Activated T-cell treated with anti-CD3 and anti-CD28 coated beads, Interleukin-2, amount 50 U/mL, for 4 hours (primary cell): ENCODE measurements around the gene CFAP61. TPM values are rescaled to one million over a fixed set of nuclear protein-coding genes. Genes with fewer than 3 reads are reported as not detected.
A peak's percentile ranks its signal among the peaks of the same experiment; 100 is the strongest.

Experiments used
- ATAC-seq, 2 donors: fragments of 200-7000 bp; cut with Tn5 transposase; one replicate each; pipeline ENCODE4 v1.10.0; 2021
- DNase-seq: peaks from one replicate; pipeline ENCODE4 v3.0.0-alpha.2; 2020
- H3K27me3 Mint-ChIP-seq: one replicate; pipeline ENCODE4 v1.8.0; 2021; ENCODE audit warnings: low read depth, mixed read lengths
- H3K36me3 Mint-ChIP-seq: one replicate; pipeline ENCODE4 v1.8.0; 2022; ENCODE audit warnings: mixed read lengths; ENCODE audit not compliant: insufficient read depth
- H3K4me1 Mint-ChIP-seq: one replicate; pipeline ENCODE4 v1.8.0; 2021; ENCODE audit warnings: low read depth, mixed read lengths
- H3K4me3 Mint-ChIP-seq: one replicate; pipeline ENCODE4 v1.8.0; 2021; ENCODE audit warnings: mild to moderate bottlenecking, moderate library complexity, mixed read lengths
- H3K9me3 Mint-ChIP-seq: one replicate; pipeline ENCODE4 v1.8.0; 2021; ENCODE audit warnings: mixed read lengths
- total RNA-seq, 3 donors: library from RNA; stranded (reverse); gene quantifications; one replicate each; pipeline ENCODE4 v1.2.1, GENCODE V29; 2021

Gene CFAP61
- total RNA-seq, 3 donors from 2014 or later: 0.49 TPM; not detected in 2

DNA sequence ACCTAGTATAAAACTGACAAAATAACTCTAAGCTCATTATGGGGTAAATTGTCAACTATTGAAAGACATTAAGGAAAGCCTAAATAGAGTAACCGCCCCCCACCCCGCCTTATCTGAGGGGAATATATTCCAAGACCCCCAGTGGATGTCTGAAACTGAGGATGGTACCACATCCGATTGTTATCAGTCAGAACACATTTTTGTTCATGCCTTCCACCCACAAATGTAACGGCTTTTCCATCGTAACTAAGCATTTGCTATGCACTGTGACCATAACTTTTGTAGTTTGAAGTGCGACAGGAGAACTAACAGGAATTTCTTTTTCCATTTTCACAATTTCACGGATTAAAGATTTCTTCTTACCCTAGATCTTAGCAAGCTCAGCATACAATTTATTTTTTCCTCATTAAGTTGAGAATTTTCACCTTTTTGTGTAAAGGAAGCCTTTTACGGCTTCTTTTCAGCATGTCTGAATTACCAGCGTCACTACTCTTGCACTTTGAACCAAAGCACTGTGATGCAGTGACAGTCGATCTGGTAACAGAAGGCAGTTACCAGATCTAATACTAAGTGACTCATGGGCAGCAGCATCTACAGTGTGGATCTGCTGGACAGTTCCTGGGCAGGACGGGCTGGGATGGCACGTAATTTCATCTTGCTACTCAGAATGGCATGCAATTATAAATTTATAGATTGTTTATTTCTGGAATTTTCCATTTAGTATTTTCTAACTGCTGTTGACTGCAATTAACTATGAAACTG lies 11.8 kb downstream of the CFAP61 start:
- no peaks in the 10 kb centered on the region for H3K4me1 Mint-ChIP-seq

GRCh38 chr20:20065361-20065760 lies 13.0 kb downstream of the CFAP61 start:
- no peak overlapping the region for H3K4me3 Mint-ChIP-seq
- no peaks in the 10 kb centered on the region for H3K36me3 Mint-ChIP-seq
- no peak for DNase-seq
- no peaks in the 10 kb centered on the region for H3K4me1 Mint-ChIP-seq
- H3K27me3 Mint-ChIP-seq: peaks cover 28% of the 10 kb centered on the region
- no peaks in the 10 kb centered on the region for H3K9me3 Mint-ChIP-seq
- no peak for ATAC-seq

More for the DNA sequence above, 11.8 kb downstream of the CFAP61 start:
- no peaks in the 10 kb centered on the region for H3K36me3 Mint-ChIP-seq
- ATAC-seq (no peak), DNase-seq (no peak)
- H3K27me3 Mint-ChIP-seq: peaks cover 28% of the 10 kb centered on the region
- H3K9me3 Mint-ChIP-seq: no peaks in the 10 kb centered on the region
- no peak overlapping the region for H3K4me3 Mint-ChIP-seq

DNA sequence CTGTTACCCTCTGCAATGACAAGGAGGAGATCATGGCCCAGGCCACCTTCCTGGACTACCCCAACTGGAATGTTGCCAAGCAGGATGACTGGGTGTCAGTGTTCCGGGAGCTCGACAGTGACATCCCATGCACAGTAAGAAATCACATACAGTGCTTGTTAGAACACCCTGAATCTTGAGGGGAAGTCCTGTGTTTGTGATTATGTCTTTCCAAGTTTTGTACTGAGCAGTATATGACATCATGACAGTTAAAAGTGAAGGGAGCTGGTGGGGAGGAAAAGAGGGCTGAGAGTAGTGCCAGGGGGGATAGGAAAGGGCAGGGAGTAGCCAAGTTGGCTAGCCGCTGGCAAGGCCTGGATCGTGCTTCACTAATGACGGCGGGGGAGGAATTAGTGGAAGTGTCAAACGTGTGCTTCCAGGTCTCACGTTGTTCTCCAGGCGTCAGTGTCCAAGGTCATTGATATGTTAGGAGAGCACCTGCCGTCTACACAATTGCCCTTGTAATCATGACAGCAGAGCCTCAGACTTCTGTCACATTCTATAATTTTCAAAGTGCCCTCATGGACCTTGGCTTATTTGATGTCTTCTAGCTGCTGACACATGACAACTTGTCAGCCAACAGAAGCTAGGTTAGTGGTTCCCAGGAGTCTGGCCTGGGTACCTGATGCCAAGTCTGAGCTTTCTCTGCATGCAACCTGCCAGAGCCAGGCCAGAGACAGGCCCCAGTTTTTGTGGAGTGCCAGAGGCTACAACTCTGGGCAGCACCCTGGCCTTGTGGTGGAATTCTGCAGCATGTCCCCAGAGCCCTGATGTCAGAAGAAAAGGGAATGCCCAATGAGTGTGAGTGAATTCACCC lies 18.8 kb downstream of the CFAP61 start:
- ATAC-seq: no peak
- Mint-ChIP-seq H3K27me3 (peaks cover 2% of the 10 kb centered on the region), H3K4me1 (no peaks in the 10 kb centered on the region), H3K9me3 (no peaks in the 10 kb centered on the region), H3K4me3 (no peak overlapping the region), H3K36me3 (no peaks in the 10 kb centered on the region)
- no peak for DNase-seq

GRCh38 chr20:20073801-20074371 lies 21.6 kb downstream of the CFAP61 start:
- no peaks in the 10 kb centered on the region for H3K4me1 Mint-ChIP-seq
- DNase-seq: no peak
- H3K9me3 Mint-ChIP-seq: no peaks in the 10 kb centered on the region
- no peak for ATAC-seq
- H3K36me3 Mint-ChIP-seq: no peaks in the 10 kb centered on the region
- H3K4me3 Mint-ChIP-seq: no peak overlapping the region
- peaks cover 2% of the 10 kb centered on the region for H3K27me3 Mint-ChIP-seq

DNA sequence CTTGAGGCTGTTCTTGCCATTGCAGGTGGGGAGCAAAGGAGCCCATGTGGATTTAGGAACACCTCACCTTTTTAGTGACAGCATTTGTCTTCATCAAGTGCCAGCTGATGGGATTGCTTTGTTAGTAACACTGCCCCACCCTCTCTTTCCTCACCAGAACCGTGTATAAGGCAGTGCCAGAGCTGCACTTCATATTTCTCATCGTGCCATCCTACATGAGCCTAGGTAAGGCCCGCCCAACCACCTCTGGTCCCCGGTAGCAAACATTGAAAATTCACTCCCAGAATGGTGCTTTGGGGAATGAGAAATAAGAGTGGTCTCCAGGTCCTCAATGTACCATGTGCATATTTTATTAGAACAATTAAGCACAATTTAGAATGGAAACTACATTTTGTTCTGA lies 22.7 kb downstream of the CFAP61 start:
- ATAC-seq: no peak
- Mint-ChIP-seq H3K4me1 (no peaks in the 10 kb centered on the region), H3K27me3 (peaks cover 3% of the 10 kb centered on the region), H3K9me3 (no peaks in the 10 kb centered on the region), H3K4me3 (no peak overlapping the region), H3K36me3 (no peaks in the 10 kb centered on the region)
- no peak for DNase-seq

GRCh38 chr20:20076297-20077065 lies 24.1 kb downstream of the CFAP61 start:
- Mint-ChIP-seq H3K4me3 (no peak overlapping the region), H3K4me1 (no peaks in the 10 kb centered on the region), H3K9me3 (no peaks in the 10 kb centered on the region), H3K36me3 (no peaks in the 10 kb centered on the region), H3K27me3 (peaks cover 3% of the 10 kb centered on the region)
- no peak for ATAC-seq
- DNase-seq: no peak

DNA sequence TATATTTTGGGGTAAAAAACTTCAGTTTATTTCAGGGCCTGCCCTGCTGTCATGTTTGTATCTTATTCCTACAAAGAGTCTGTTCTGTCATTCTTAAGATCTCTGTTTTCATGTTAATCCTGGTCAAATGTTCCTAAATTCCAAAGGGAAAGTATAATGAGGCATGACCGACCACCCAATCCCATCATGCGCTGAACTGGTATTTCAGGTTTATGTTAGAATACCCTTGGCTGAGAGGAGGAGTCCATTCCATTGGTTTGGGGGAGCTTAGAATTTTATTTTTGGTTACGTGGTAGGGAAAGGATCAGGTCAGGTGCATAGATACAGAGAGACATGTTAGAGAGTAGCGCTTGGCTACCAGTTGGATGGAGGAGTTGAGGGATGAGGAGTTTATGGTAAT lies 25.7 kb downstream of the CFAP61 start:
- DNase-seq (no peak), ATAC-seq (no peak)
- Mint-ChIP-seq H3K4me1 (no peaks in the 10 kb centered on the region), H3K4me3 (no peak overlapping the region), H3K36me3 (no peaks in the 10 kb centered on the region), H3K9me3 (no peaks in the 10 kb centered on the region), H3K27me3 (peaks cover 10% of the 10 kb centered on the region)

GRCh38 chr20:20079102-20079784 lies 26.9 kb downstream of the CFAP61 start:
- Mint-ChIP-seq H3K36me3 (no peaks in the 10 kb centered on the region), H3K4me3 (no peak overlapping the region), H3K27me3 (peaks cover 8% of the 10 kb centered on the region), H3K4me1 (peaks cover 4% of the 10 kb centered on the region), H3K9me3 (no peaks in the 10 kb centered on the region)
- no peak for ATAC-seq
- DNase-seq: no peak

DNA sequence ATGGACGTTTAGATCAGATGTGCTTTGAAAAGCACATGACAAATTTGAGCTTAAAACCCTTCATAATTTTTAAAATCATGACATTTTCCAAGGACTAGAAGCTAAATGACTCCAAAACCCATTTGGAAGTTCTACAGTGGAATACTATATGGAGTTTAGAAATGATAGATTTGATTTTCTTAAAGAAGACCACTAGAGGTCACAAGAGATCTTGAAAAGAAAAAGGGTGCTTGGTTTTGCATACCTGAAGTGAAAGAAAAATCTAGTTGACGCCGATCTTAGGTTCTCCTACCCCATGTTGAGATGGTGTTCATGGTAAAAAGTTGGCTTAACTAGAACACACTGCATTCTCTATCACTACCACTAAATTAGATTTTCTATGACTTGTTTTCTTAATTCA lies 31.5 kb downstream of the CFAP61 start:
- Mint-ChIP-seq H3K27me3 (peaks cover 8% of the 10 kb centered on the region), H3K4me1 (peaks cover 10% of the 10 kb centered on the region), H3K36me3 (no peaks in the 10 kb centered on the region), H3K9me3 (no peaks in the 10 kb centered on the region), H3K4me3 (peak overlapping the region; percentile 75)
- peak; percentile 46 to 50 for ATAC-seq
- DNase-seq: no peak

GRCh38 chr20:20084296-20084752 lies 32.0 kb downstream of the CFAP61 start:
- H3K4me3 Mint-ChIP-seq: peak overlapping the region; percentile 75
- ATAC-seq (no peak), DNase-seq (no peak)
- H3K36me3 Mint-ChIP-seq: no peaks in the 10 kb centered on the region
- H3K9me3 Mint-ChIP-seq: no peaks in the 10 kb centered on the region
- peaks cover 10% of the 10 kb centered on the region for H3K4me1 Mint-ChIP-seq
- H3K27me3 Mint-ChIP-seq: peaks cover 7% of the 10 kb centered on the region

GRCh38 chr20:20085071-20085470 lies 32.7 kb downstream of the CFAP61 start:
- Mint-ChIP-seq H3K36me3 (no peaks in the 10 kb centered on the region), H3K9me3 (no peaks in the 10 kb centered on the region), H3K27me3 (peaks cover 7% of the 10 kb centered on the region), H3K4me3 (no peak overlapping the region), H3K4me1 (peaks cover 10% of the 10 kb centered on the region)
- ATAC-seq (no peak), DNase-seq (no peak)

DNA sequence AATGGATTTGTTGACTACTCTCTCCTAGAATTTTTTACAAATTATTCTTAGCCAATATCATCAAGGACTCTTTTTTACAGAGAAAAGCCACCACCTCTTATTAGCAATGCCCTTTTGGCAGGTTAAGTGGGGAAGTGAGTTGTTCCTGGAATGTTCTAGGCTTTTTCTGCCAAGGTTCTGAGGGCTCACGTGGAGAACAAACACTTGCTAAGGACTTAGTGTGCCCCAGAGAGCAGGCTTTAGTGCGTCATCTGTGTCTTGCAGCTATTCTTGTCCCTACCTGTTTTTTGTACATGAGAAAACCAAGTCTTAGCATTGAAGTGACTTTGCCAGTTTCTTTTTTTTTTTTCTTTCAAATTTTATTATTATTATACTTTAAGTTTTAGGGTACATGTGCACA lies 33.5 kb downstream of the CFAP61 start:
- Mint-ChIP-seq H3K36me3 (no peaks in the 10 kb centered on the region), H3K9me3 (no peaks in the 10 kb centered on the region), H3K4me3 (no peak overlapping the region), H3K4me1 (peaks cover 10% of the 10 kb centered on the region), H3K27me3 (peaks cover 7% of the 10 kb centered on the region)
- DNase-seq (no peak), ATAC-seq (no peak)

DNA sequence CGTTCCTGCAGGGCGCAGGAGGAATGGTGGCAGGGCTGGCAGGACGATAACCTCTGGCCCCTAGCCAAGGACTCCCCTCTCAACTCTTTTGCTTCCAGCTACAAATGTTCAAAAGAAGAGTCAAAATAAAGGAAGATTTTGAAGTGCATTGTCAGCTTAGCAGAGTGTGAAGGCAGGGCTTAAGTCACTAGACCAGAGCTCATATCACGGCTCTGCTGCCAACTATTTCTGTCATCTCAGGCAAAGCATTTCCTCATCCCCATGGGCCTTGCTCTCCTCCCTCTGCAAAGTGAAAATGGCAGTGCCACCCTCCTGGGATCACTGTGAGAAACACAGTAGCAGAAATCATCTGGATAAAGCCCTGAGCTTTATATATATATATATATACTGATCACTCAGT lies 36.7 kb downstream of the CFAP61 start:
- Mint-ChIP-seq H3K4me1 (peaks cover 8% of the 10 kb centered on the region), H3K27me3 (peaks cover 3% of the 10 kb centered on the region), H3K36me3 (no peaks in the 10 kb centered on the region), H3K4me3 (no peak overlapping the region), H3K9me3 (no peaks in the 10 kb centered on the region)
- no peak for ATAC-seq
- DNase-seq: no peak
